Measurements from ENCODE around the gene EDIL3.
"Not testable (repeated sequence)": the region's sequence is repeated elsewhere in the genome, so short reads cannot be mapped to it uniquely, and the experiment has no call there.

Gene EDIL3

GRCh38 chr5:84378420-84378819 is 6.3 kb downstream of the EDIL3 start:
- DNase-seq, result peak; percentile 96

- no peak for DNase-seq
These were observed 8.3 kb downstream of the EDIL3 start for GRCh38 chr5:84376346-84376745.

- no peak for DNase-seq
These were observed 10.1 kb downstream of the EDIL3 start for GRCh38 chr5:84374568-84374967.

GRCh38 chr5:84373506-84373905 is 11.2 kb downstream of the EDIL3 start:
- no peak for DNase-seq

- peak; percentile 94 for DNase-seq
These were observed 12.5 kb downstream of the EDIL3 start for GRCh38 chr5:84372066-84372695.

- DNase-seq, result no peak
These were observed 14.5 kb downstream of the EDIL3 start for GRCh38 chr5:84370176-84370575.

GRCh38 chr5:84364043-84364442 is 20.6 kb downstream of the EDIL3 start:
- DNase-seq, result peak; percentile 68

- no peak for DNase-seq
These were observed 22.5 kb downstream of the EDIL3 start for GRCh38 chr5:84362061-84362720.

- no peak for DNase-seq
These were observed 23.1 kb downstream of the EDIL3 start for GRCh38 chr5:84361572-84361971.

- DNase-seq, result no peak
These were observed 24.6 kb downstream of the EDIL3 start for GRCh38 chr5:84360056-84360455.

- DNase-seq, result no peak
These were observed 30.6 kb downstream of the EDIL3 start for GRCh38 chr5:84354101-84354500.

GRCh38 chr5:84344788-84345187 is 39.9 kb downstream of the EDIL3 start:
- DNase-seq, result no peak

- DNase-seq, result peak; percentile 27
These were observed 41.5 kb downstream of the EDIL3 start for GRCh38 chr5:84343171-84343570.

GRCh38 chr5:84332106-84332505 is 52.6 kb downstream of the EDIL3 start:
- DNase-seq, result no peak

GRCh38 chr5:84327591-84327990 is 57.1 kb downstream of the EDIL3 start:
- DNase-seq, result no peak

- DNase-seq, result no peak
These were observed 62.0 kb downstream of the EDIL3 start for GRCh38 chr5:84322646-84323045.

- DNase-seq, result peak; percentile 35
These were observed 66.9 kb downstream of the EDIL3 start for GRCh38 chr5:84317826-84318225.

GRCh38 chr5:84312280-84312679 is 72.4 kb downstream of the EDIL3 start:
- not testable (repeated sequence) for DNase-seq

- DNase-seq, result not testable (repeated sequence)
These were observed 74.8 kb downstream of the EDIL3 start for GRCh38 chr5:84309850-84310249.

- no peak for DNase-seq
These were observed 78.1 kb downstream of the EDIL3 start for GRCh38 chr5:84306601-84307000.

- no peak for DNase-seq
These were observed 80.1 kb downstream of the EDIL3 start for GRCh38 chr5:84304599-84304998.

- DNase-seq, result peak; percentile 55
These were observed 81.4 kb downstream of the EDIL3 start for GRCh38 chr5:84303315-84303714.

GRCh38 chr5:84301535-84301934 is 83.1 kb downstream of the EDIL3 start:
- DNase-seq, result peak; percentile 78

- peak; percentile 66 for DNase-seq
These were observed 84.7 kb downstream of the EDIL3 start for GRCh38 chr5:84299959-84300358.

GRCh38 chr5:84298628-84299027 is 86.1 kb downstream of the EDIL3 start:
- DNase-seq, result no peak

Measured in fibroblast of upper back skin (primary cell).